Colonic mucosa (tissue), 4 donors: Measurements from ENCODE around the gene NALCN. TPM values are rescaled to one million over a fixed set of nuclear protein-coding genes. Genes with fewer than 3 reads are reported as not detected.

ENCODE experiments used
- DNase-seq: peaks from one replicate; pipeline ENCODE4 v3.0.0-alpha.2; 2020
- H3K27ac ChIP-seq: fragments of 200-600 bp; one replicate; pipeline ENCODE4 v1.8.0; 2021
- H3K27me3 ChIP-seq: fragments of 200-600 bp; one replicate; pipeline ENCODE4 v1.8.0; 2021
- H3K36me3 ChIP-seq: fragments of 200-600 bp; one replicate; pipeline ENCODE4 v1.8.0; 2021
- H3K4me1 ChIP-seq: fragments of 200-600 bp; one replicate; pipeline ENCODE4 v1.8.0; 2021; ENCODE audit warnings: mild to moderate bottlenecking
- H3K4me3 ChIP-seq: fragments of 200-600 bp; one replicate; pipeline ENCODE4 v1.8.0; 2021
- H3K9ac ChIP-seq, 2 donors: one replicate each; pipeline ENCODE4 v1.7.0; 2013; ENCODE audit warnings: control low read depth in 2 of 2, low read depth in 2 of 2, low read length in 2 of 2
- H3K9me3 ChIP-seq: fragments of 200-600 bp; one replicate; pipeline ENCODE4 v1.8.0; 2021
- CTCF ChIP-seq: fragments of 200-600 bp; IDR thresholded peaks from one replicate; pipeline ENCODE4 v1.8.0; 2022; ENCODE audit warnings: antibody characterized with exemption, mild to moderate bottlenecking
- intact Hi-C: fragments of 100-400 bp; cut with DNase I; formaldehyde crosslinking; loops from one replicate; pipeline ENCODE4 v1.14.1; 2022
- total RNA-seq, 2 donors: library from RNA; stranded (reverse); fragmentation: NEBNext Ultra II Directional in 1 of 2; extraction: Animal tissue kit (Norgen Biotek cat#: 25700) in 1 of 2; gene quantifications; one replicate each; pipeline ENCODE4 v1.2.1, GENCODE V29; 2021
- donor health status: healthy.
- donor health status: DM: no; HTN: no; CAD: no.
- donor health status: DM: no; HTN: no; CAD: no.

The NALCN gene
- total RNA-seq, 2 donors from 2014 or later: 0.22 to 0.27 TPM

GRCh38 chr13:101025519-101025918 lies 390.8 kb downstream of the NALCN start:
- no peak overlapping the region for H3K4me3 ChIP-seq
- DNase-seq: no peak
- no peaks in the 10 kb centered on the region for H3K27me3 ChIP-seq
- TF ChIP-seq CTCF: no peak
- no peak overlapping the region for H3K27ac ChIP-seq
- H3K36me3 ChIP-seq: no peaks in the 10 kb centered on the region
- H3K9me3 ChIP-seq: no peaks in the 10 kb centered on the region
- no peak overlapping the region for H3K9ac ChIP-seq
- intact Hi-C loops: no loop called here
- no peaks in the 10 kb centered on the region for H3K4me1 ChIP-seq

- no peak for TF ChIP-seq CTCF
- no peak for DNase-seq
- Histone ChIP-seq H3K27me3 (no peaks in the 10 kb centered on the region), H3K4me3 (no peak overlapping the region), H3K9ac (no peak overlapping the region), H3K27ac (no peak overlapping the region), H3K9me3 (no peaks in the 10 kb centered on the region), H3K36me3 (no peaks in the 10 kb centered on the region), H3K4me1 (no peaks in the 10 kb centered on the region)
- intact Hi-C loops: no loop called here
Observed at GRCh38 chr13:101019126-101019525, 397.2 kb downstream of the NALCN start.

GRCh38 chr13:101018720-101019119 lies 397.6 kb downstream of the NALCN start:
- Histone ChIP-seq H3K9ac (no peak overlapping the region), H3K4me1 (no peaks in the 10 kb centered on the region), H3K4me3 (no peak overlapping the region), H3K27me3 (no peaks in the 10 kb centered on the region), H3K9me3 (no peaks in the 10 kb centered on the region), H3K27ac (no peak overlapping the region), H3K36me3 (no peaks in the 10 kb centered on the region)
- intact Hi-C loops: no loop called here
- no peak for DNase-seq
- TF ChIP-seq CTCF: no peak

GRCh38 chr13:101017123-101017872 lies 399.0 kb downstream of the NALCN start:
- DNase-seq: no peak
- Histone ChIP-seq H3K4me1 (no peaks in the 10 kb centered on the region), H3K4me3 (no peak overlapping the region), H3K27ac (no peak overlapping the region), H3K27me3 (no peaks in the 10 kb centered on the region), H3K36me3 (no peaks in the 10 kb centered on the region), H3K9me3 (no peaks in the 10 kb centered on the region), H3K9ac (no peak overlapping the region)
- intact Hi-C loops: no loop called here
- no peak for TF ChIP-seq CTCF

- Histone ChIP-seq H3K4me1 (no peaks in the 10 kb centered on the region), H3K9ac (no peak overlapping the region), H3K36me3 (no peaks in the 10 kb centered on the region), H3K27ac (no peak overlapping the region), H3K27me3 (no peaks in the 10 kb centered on the region), H3K9me3 (no peaks in the 10 kb centered on the region), H3K4me3 (no peak overlapping the region)
- DNase-seq: no peak
- intact Hi-C loops: no loop called here
- TF ChIP-seq CTCF: no peak
Observed at GRCh38 chr13:101016475-101016874, 399.8 kb downstream of the NALCN start.
